H1 (cell line): ENCODE results near the gene PEPD. TPM values are rescaled to one million over a fixed set of nuclear protein-coding genes. Genes with fewer than 3 reads are reported as not detected.

Experiments used
- CTCF ChIA-PET: fragments of 300-600 bp; sonication (Branson Sonifier 250); formaldehyde crosslinking; loops from one replicate; lab custom pipeline; 2021; ENCODE audit not compliant: partially characterized antibody; lab: Charles Lee
- POLR2A ChIA-PET: fragments of 300-600 bp; sonication (Branson Sonifier 250); formaldehyde crosslinking; loops from one replicate; lab custom pipeline; 2021; ENCODE audit warnings: inconsistent platforms; ENCODE audit not compliant: partially characterized antibody; lab: Charles Lee
- DNase-seq, 2 experiments: peaks; one replicate each; pipeline versions ENCODE4 v3.0.0 to v3.0.0-alpha.2; 2010 to 2022; ENCODE audit warnings: low spot score in 2 of 2, low read depth in 1 of 2, mixed read lengths in 1 of 2
- FAIRE-seq: peaks from 2 replicates; lab custom pipeline; 2011; peaks lifted over from hg19 to GRCh38; lab: Jason Lieb, UNC
- H2AFZ ChIP-seq: 2 replicates; pipeline ENCODE4 v1.8.1; 2012; ENCODE audit warnings: low read length, inconsistent platforms
- H2AK5ac ChIP-seq: 2 replicates; pipeline ENCODE4 v1.6.1; 2013; ENCODE audit warnings: low read depth, low read length
- H2BK120ac ChIP-seq: replicated peaks from 2 replicates; pipeline ENCODE3; 2013; ENCODE audit warnings: low read depth, low read length, inconsistent platforms
- H2BK12ac ChIP-seq: 2 replicates; pipeline ENCODE4 v1.6.1; 2013; ENCODE audit warnings: low read depth, low read length
- H2BK15ac ChIP-seq: 2 replicates; pipeline ENCODE4 v1.6.1; 2013; ENCODE audit warnings: low read length
- H2BK20ac ChIP-seq: 2 replicates; pipeline ENCODE4 v1.6.1; 2013; ENCODE audit warnings: low read length
- H2BK5ac ChIP-seq: 2 replicates; pipeline ENCODE4 v1.6.1; 2013; ENCODE audit warnings: low read depth, low read length
- H3K14ac ChIP-seq: 2 replicates; pipeline ENCODE4 v1.6.1; 2013; ENCODE audit warnings: inconsistent platforms; ENCODE audit not compliant: insufficient read length
- H3K18ac ChIP-seq: 2 replicates; pipeline ENCODE4 v1.6.1; 2013; ENCODE audit warnings: low read length; ENCODE audit errors: extremely low read depth
- H3K23ac ChIP-seq: 2 replicates; pipeline ENCODE4 v1.6.1; 2013; ENCODE audit warnings: inconsistent platforms; ENCODE audit not compliant: insufficient read length
- H3K23me2 ChIP-seq: 2 replicates; pipeline ENCODE4 v1.6.1; 2013; ENCODE audit warnings: low read depth, low read length
- H3K27ac ChIP-seq: 2 replicates; pipeline ENCODE4 v1.6.1; 2011; ENCODE audit warnings: low read depth, low read length, inconsistent platforms
- H3K27me3 ChIP-seq, 4 experiments: replicated peaks in 1 of 4; 1 replicate in 1 of 4; 2 replicates in 3 of 4; pipeline versions ENCODE4 v1.6.1 to v1.8.1; 2011 to 2013; ENCODE audit warnings: low read length in 3 of 4, mild to moderate bottlenecking in 3 of 4, inconsistent platforms in 2 of 4, mixed read lengths in 2 of 4, moderate library complexity in 1 of 4; ENCODE audit not compliant: control insufficient read depth in 3 of 4, insufficient read depth in 3 of 4; ENCODE audit errors: extremely low read depth in 1 of 4
- H3K36me3 ChIP-seq, 4 experiments: 2 replicates each; pipeline versions ENCODE4 v1.6.1 to v1.8.1; 2011 to 2013; ENCODE audit warnings: mild to moderate bottlenecking in 4 of 4, low read length in 3 of 4, moderate library complexity in 2 of 4, control low read depth in 1 of 4, inconsistent platforms in 1 of 4; ENCODE audit not compliant: insufficient read depth in 4 of 4, control insufficient read depth in 2 of 4
- H3K4ac ChIP-seq: replicated peaks from 2 replicates; pipeline ENCODE3; 2013; ENCODE audit warnings: low read length, low read depth, mixed read lengths, inconsistent platforms; ENCODE audit not compliant: insufficient read length
- H3K4me1 ChIP-seq, 4 experiments: replicated peaks in 1 of 4; 1 replicate in 1 of 4; 2 replicates in 3 of 4; pipeline versions ENCODE4 v1.6.1 to v1.8.1; 2011 to 2013; ENCODE audit warnings: low read length in 3 of 4, inconsistent platforms in 2 of 4, mixed read lengths in 1 of 4; ENCODE audit not compliant: insufficient read depth in 4 of 4, control insufficient read depth in 3 of 4
- H3K4me2 ChIP-seq, 2 experiments: 2 replicates each; pipeline versions ENCODE4 v1.6.1 to v1.8.1; 2011 to 2013; ENCODE audit warnings: low read depth in 2 of 2, low read length in 2 of 2, control low read depth in 1 of 2, inconsistent platforms in 1 of 2, mild to moderate bottlenecking in 1 of 2; ENCODE audit not compliant: insufficient read depth in 1 of 2
- H3K4me3 ChIP-seq, 4 experiments: fragments of 200-600, 300-600 bp in 1 of 4; sonication (generic), shearing (Covaris generic), sonication (Bioruptor Twin) in 1 of 4; 2 replicates each; pipeline versions ENCODE4 v1.5.1 to v1.8.1; 2011 to 2016; ENCODE audit warnings: low read length in 4 of 4, low read depth in 3 of 4, control low read depth in 2 of 4, inconsistent platforms in 2 of 4, mild to moderate bottlenecking in 2 of 4, mixed read lengths in 1 of 4, moderate library complexity in 1 of 4; ENCODE audit not compliant: insufficient read depth in 2 of 4; ENCODE audit errors: extremely low read depth in 1 of 4
- H3K56ac ChIP-seq: replicated peaks from 2 replicates; pipeline ENCODE3; 2013; ENCODE audit warnings: low read depth, mild to moderate bottlenecking, mixed read lengths, low read length, inconsistent platforms; ENCODE audit not compliant: insufficient read length
- H3K79me1 ChIP-seq: 2 replicates; pipeline ENCODE4 v1.6.1; 2013; ENCODE audit warnings: low read depth, low read length, control low read depth
- H3K79me2 ChIP-seq, 2 experiments: 2 replicates each; pipeline versions ENCODE4 v1.6.1 to v1.8.1; 2012 to 2013; ENCODE audit warnings: low read length in 2 of 2, mild to moderate bottlenecking in 2 of 2, inconsistent platforms in 1 of 2; ENCODE audit not compliant: insufficient read depth in 2 of 2, control insufficient read depth in 1 of 2
- H3K9ac ChIP-seq, 4 experiments: replicated peaks in 1 of 4; 1 replicate in 1 of 4; 2 replicates in 3 of 4; pipeline versions ENCODE4 v1.6.1 to v1.8.1; 2011 to 2013; ENCODE audit warnings: low read depth in 3 of 4, low read length in 3 of 4, control low read depth in 2 of 4, mild to moderate bottlenecking in 2 of 4, moderate library complexity in 2 of 4, inconsistent platforms in 1 of 4; ENCODE audit errors: extremely low read depth in 1 of 4
- H3K9me3 ChIP-seq, 2 experiments: 2 replicates each; pipeline versions ENCODE4 v1.6.1 to v1.8.1; 2012 to 2013; ENCODE audit warnings: mild to moderate bottlenecking in 2 of 2, moderate library complexity in 2 of 2, control low read depth in 1 of 2, inconsistent platforms in 1 of 2, low read depth in 1 of 2, low read length in 1 of 2, mixed read lengths in 1 of 2; ENCODE audit not compliant: insufficient read depth in 2 of 2
- H4K20me1 ChIP-seq, 2 experiments: replicated peaks in 1 of 2; 2 replicates each; pipeline versions ENCODE3 to v1.8.1; 2011 to 2013; ENCODE audit warnings: inconsistent platforms in 2 of 2, low read length in 2 of 2, mild to moderate bottlenecking in 1 of 2; ENCODE audit not compliant: insufficient read depth in 2 of 2, control insufficient read depth in 1 of 2
- H4K5ac ChIP-seq: 2 replicates; pipeline ENCODE4 v1.6.1; 2013; ENCODE audit warnings: low read length, low read depth, mixed read lengths, inconsistent platforms; ENCODE audit not compliant: insufficient read length
- H4K8ac ChIP-seq: 2 replicates; pipeline ENCODE4 v1.8.0; 2013; ENCODE audit warnings: mild to moderate bottlenecking, moderate library complexity, low read length, inconsistent platforms; ENCODE audit not compliant: insufficient read depth; ENCODE audit errors: extremely low read depth
- H4K91ac ChIP-seq: replicated peaks from 2 replicates; pipeline ENCODE3; 2013; ENCODE audit warnings: low read length, mixed read lengths, inconsistent platforms; ENCODE audit not compliant: insufficient read length
- KDM4A ChIP-seq: IDR thresholded peaks from one replicate; pipeline ENCODE4 v1.7.1; 2012; ENCODE audit warnings: low read depth, mild to moderate bottlenecking, moderate library complexity, low read length, inconsistent platforms; ENCODE audit not compliant: severe bottlenecking
- RAD21 ChIP-seq, 2 experiments: IDR thresholded peaks in 1 of 2; conservative IDR thresholded peaks in 1 of 2; 2 replicates each; pipeline ENCODE4 v1.6.1; 2011; ENCODE audit warnings: low read depth in 2 of 2, low read length in 2 of 2, improper control_type of control experiment in 1 of 2, inconsistent platforms in 1 of 2, mild to moderate bottlenecking in 1 of 2, moderate library complexity in 1 of 2
- SP2 ChIP-seq: IDR thresholded peaks from 2 replicates; pipeline ENCODE4 v1.6.1; 2012; ENCODE audit warnings: mild to moderate bottlenecking, low read length, inconsistent platforms
- USF2 ChIP-seq: IDR thresholded peaks from 2 replicates; pipeline ENCODE4 v1.6.1; 2011; ENCODE audit warnings: low read length, improper control_type of control experiment
- WGBS, 2 experiments: shearing (Covaris generic) in 1 of 2; methylation state at CpG; one replicate each; pipeline versions ENCODE4 v1.1.6 to v1.1.7; 2013 to 2015; ENCODE audit warnings: low lambda C conversion rate in 2 of 2, mixed read lengths in 2 of 2, inconsistent platforms in 1 of 2, low coverage in 1 of 2, missing lambda C conversion rate in 1 of 2; ENCODE audit not compliant: insufficient replicate concordance in 2 of 2, insufficient coverage in 1 of 2, insufficient read length in 1 of 2; ENCODE audit errors: extremely low coverage in 1 of 2, missing lambda C conversion rate in 1 of 2; 5-methylcytosine and 5-hydroxymethylcytosine counted together
- polyA plus RNA-seq, 7 experiments: library from polyadenylated mRNA; depleted of rRNA in 3 of 7; stranded (reverse) in 5 of 7; unstranded in 2 of 7; fragments of >200 nt in 5 of 7; fragments of 200-250 nt in 2 of 7; gene quantifications; 1 replicate in 5 of 7; 2 replicates in 1 of 7; 4 replicates in 1 of 7; pipeline versions ENCODE4 v1.2.1 to v1.2.3, GENCODE V29; 2011 to 2013; ENCODE audit warnings: missing spikeins in 2 of 7, mixed read lengths in 2 of 7
- total RNA-seq: library from RNA; stranded (reverse); fragmentation: NEBNext Ultra II Directional; extraction: Animal tissue kit (Norgen Biotek cat#: 25700); gene quantifications from 2 replicates; pipeline ENCODE4 v1.2.1, GENCODE V29; 2021

PEPD gene
- total and polyA plus RNA-seq, 2 of the 8 experiments (the other 6 are each of a cell fraction or from before 2014, with no cell fraction given) = 84.1 to 178 TPM

GRCh38 chr19:33481863-33482262 lies 39.7 kb downstream of the PEPD start:
- Histone ChIP-seq H3K79me1 (0 out of 2 replicates have a peak, but pooled peaks cover 2% of the 10 kb centered on the region), H3K4ac (no peak overlapping the region), H3K79me2 (no peaks in the 10 kb centered on the region), H3K36me3 (peaks cover 0 to 9% (median 7%) of the 10 kb centered on the region in 4 experiments; a peak in 3 of 8 replicates), H3K27ac (no peak overlapping the region), H2BK12ac (no peak overlapping the region), H3K23me2 (no peaks in the 10 kb centered on the region), H2BK120ac (no peak overlapping the region), H3K23ac (no peak overlapping the region), H3K56ac (no peak overlapping the region), H4K91ac (no peak overlapping the region), H3K9ac (no peak overlapping the region), H3K27me3 (no peaks in the 10 kb centered on the region), H2AFZ (no peak overlapping the region), H2BK20ac (no peak overlapping the region), H4K8ac (no peak overlapping the region), H3K4me1 (no peaks in the 10 kb centered on the region), H4K20me1 (peaks cover 0 to 2% of the 10 kb centered on the region in 2 experiments), H3K4me3 (no peak overlapping the region), H4K5ac (no peak overlapping the region), H2AK5ac (no peak overlapping the region), H2BK5ac (no peak overlapping the region), H2BK15ac (no peak overlapping the region), H3K18ac (no peak overlapping the region), H3K4me2 (no peak overlapping the region), H3K14ac (no peak overlapping the region), H3K9me3 (no peaks in the 10 kb centered on the region)
- ChIA-PET CTCF (interaction anchor here (0.6 to 1.3 kb wide), 3 partner anchors 51 to 466 kb away, joined by 3 read pairs; no protein-coding TSS in a partner anchor), POLR2A (no interaction called here)
- no peak for DNase-seq
- 92% methylated on average over 4 of the region's 4 CpGs; no CpG with 5 or more reads in 1 of the 2 experiments for WGBS, 2 experiments
- FAIRE-seq = no peak
- TF ChIP-seq SP2 = no peak
- TF ChIP-seq USF2 = no peak
- TF ChIP-seq KDM4A = no peak
- no peak for TF ChIP-seq RAD21 (IDR thresholded peaks at IDR 0.05 in 1 of 2, conservative IDR thresholded peaks at IDR 0.05 in 1 of 2; ENCODE audit: low read depth in 2 of 2, low read length in 2 of 2)
